GM20000 (cell line): Measurements from ENCODE around the gene STARD13.

Experiments used
- DNase-seq: peaks from one replicate; pipeline ENCODE4 v3.0.0; 2012; ENCODE audit warnings: low spot score
- TF ChIP-seq, protein P1 (sequence below): IDR thresholded peaks from 2 replicates; pipeline ENCODE4 v1.5.1; 2012; ENCODE audit warnings: mild to moderate bottlenecking, control low read depth; ENCODE audit errors: extremely low read depth, missing control alignments

Gene STARD13

DNA sequence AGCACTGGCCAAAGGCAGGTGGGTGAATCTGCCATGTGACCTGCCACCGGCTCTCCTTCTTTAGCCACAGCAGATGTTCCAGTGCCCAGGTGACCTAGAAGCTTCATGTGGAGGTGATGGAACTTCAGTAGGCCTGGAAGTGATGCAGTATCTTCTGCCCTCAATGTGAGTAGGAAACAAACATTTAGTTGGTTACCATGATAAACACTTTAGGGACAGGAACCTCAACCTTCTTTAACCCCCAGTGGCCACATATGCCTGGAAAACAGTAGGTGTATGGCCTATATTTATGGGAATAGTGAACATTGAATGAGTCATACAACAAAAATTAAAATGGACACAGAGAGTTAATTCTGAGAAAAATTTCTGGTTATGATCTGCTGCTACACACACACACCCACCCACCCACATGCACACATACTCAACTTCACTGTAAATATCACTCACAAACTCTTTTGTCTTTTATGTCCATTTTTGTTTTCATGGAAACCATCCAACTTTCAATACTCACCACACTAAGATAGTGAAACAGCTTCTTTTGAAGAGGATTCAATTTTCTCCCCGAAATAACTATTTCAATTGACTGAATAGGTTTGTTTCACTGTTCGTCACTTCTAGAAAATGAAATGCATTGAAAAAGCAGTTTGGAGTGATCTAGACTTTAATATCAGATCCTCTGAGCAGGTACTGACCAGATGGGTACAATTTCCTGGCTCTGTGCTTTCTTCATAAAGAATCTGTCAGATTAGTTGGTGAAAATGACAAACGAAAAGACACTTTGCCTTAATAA is 97.3 kb downstream of the STARD13 start:
- TF ChIP-seq, protein P1, sequence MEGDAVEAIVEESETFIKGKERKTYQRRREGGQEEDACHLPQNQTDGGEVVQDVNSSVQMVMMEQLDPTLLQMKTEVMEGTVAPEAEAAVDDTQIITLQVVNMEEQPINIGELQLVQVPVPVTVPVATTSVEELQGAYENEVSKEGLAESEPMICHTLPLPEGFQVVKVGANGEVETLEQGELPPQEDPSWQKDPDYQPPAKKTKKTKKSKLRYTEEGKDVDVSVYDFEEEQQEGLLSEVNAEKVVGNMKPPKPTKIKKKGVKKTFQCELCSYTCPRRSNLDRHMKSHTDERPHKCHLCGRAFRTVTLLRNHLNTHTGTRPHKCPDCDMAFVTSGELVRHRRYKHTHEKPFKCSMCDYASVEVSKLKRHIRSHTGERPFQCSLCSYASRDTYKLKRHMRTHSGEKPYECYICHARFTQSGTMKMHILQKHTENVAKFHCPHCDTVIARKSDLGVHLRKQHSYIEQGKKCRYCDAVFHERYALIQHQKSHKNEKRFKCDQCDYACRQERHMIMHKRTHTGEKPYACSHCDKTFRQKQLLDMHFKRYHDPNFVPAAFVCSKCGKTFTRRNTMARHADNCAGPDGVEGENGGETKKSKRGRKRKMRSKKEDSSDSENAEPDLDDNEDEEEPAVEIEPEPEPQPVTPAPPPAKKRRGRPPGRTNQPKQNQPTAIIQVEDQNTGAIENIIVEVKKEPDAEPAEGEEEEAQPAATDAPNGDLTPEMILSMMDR = no peak
- DNase-seq = no peak

DNA sequence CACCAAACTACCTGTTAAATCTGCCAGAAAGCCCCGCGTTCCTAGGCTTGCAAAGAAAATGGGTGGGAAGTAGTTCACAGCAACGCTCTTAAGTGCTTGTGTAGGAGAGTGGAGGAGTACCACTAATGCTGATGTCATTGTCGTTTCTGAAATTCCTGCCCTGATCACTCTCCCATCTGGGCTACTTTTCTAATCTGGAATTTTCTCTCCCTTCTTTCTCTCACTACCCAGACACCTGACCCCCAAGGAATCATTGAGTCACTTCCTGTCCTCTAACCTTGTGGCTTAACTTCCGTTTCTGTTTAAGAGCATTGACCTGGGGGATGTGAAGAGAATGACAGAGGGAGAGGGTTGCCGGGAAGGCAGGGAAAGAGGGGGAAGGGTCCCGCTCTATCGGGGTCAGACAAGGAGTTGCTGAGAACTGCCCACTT is 98.7 kb downstream of the STARD13 start:
- DNase-seq = no peak
- TF ChIP-seq, protein P1 = no peak

DNA sequence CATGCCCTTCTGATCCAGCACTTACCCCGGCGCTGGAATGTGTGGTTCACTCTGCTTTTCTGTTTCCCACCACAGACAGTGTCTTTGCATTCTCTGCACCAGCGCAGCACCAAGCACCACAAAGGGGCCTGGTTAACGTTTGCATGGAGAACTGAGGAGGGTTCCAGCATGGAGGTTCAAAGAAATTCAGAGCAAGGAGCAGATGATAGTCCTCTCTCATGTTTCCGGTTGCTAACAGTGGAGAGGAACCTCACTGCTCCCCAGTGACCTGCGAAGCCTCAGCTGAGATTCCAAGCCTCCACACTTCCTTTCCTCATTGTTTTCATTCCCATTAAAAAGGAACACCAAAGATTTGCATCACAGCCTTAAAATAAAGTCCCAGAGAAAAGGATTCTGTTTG is 99.7 kb downstream of the STARD13 start:
- TF ChIP-seq, protein P1 = no peak

DNA sequence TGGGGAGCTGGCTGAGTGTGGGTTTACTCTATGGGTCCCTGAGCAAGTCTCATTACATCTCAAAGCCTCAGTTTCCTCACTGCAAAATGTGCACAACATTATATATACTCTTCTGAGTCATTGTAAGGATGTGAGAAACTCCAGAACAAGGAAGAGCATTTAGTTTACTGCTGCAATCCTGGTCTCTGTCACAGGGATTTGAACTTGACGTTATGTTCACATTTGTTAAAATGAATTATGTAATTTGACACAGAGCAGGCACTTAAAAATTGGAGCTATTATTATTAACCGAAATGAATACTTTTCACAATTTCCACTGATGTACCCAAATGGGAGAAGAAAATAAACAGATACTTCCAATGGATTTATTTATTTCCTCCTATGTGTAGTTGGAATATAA is 101.0 kb downstream of the STARD13 start:
- DNase-seq = no peak
- TF ChIP-seq, protein P1 = no peak

More for the DNA sequence above, 99.7 kb downstream of the STARD13 start:
- no peak for DNase-seq

DNA sequence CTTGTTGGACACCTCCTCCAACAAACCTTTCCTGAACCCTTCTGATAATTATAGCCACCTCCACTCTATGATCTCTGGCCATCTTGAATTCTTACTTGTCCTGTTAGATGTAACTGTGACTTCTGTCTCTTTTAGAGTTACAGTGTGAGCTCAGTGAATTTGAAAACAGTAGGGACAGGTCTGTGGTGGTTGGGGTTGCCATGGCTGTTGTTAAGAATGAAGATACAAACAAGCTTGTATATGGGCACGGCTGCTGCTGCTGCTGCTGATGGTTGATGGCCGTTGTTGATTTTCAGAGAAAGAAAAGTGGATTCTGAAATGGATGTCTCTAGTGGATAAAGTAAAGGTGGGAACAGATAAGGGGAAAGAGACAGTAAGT is 101.5 kb downstream of the STARD13 start:
- TF ChIP-seq, protein P1 = no peak
- DNase-seq = no peak

DNA sequence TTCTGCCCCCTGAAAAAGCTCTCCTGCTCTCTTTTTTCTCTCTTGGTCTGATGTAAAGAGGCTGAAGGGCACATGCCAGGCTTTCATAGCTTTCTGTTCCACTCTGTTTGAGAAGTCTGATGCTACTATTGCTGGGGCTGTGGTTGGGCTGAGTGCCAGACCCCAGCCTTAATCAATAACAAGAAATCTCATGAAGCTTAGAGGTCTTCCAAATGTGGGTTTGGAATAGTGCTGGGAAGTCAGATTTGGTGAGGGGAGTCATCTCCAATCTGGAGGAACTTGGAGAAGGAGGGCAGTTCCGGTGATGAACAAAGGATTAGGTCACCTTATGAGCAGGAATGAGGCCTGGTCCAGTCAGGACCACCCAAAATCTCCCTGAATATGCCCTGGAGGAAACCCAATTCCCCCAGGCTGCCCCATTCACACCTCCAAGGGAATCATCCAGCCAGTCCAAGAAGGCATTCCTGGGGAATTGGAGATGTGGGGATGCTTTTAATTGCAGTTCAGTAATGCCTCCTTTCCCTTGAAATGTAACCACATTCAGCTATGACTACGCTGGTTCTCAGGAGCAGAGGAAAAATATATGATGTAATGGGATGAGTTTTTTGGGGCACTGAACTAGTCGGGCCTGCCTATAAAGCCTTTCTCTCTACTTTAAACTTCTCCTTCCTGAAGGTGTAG is 102.0 kb downstream of the STARD13 start:
- DNase-seq = no peak
- TF ChIP-seq, protein P1 = no peak

DNA sequence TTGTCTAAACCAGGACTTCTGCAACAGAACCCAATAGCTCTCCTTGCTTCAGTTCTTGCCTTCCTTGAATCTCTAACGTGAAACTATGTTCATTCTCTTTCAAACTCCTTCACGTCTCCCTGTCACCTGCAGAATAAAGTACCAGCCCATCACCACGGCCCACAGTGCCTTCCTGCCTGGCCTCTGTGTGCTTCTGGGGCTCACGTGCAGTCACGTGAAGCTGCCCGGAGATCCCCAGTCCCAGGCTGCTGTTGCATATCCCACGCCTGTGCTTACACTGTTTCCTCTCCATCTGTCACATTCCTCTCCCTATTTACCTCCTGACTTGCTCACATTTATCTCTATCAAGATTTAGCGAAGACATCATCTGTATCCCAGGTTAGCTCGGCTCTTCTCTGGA is 102.8 kb downstream of the STARD13 start:
- TF ChIP-seq, protein P1 = no peak
- no peak for DNase-seq
